ENCODE measurements around the gene TMEM158.

The TMEM158 gene

GRCh38 chr3:45226206-45226915 is at the start of gene TMEM158:
Gene TMEM158 (minus strand): TSS chr3:45226287. CDS start chr3:45226027, 260 bp downstream.
- Histone ChIP-seq H3K27ac (ENCODE audit: low read length) (no peak within 1 kb of the TSS), H4K20me1 (ENCODE audit: insufficient read depth, low read length) (peaks cover 6% of the 10 kb centered on the region), H3K36me3 (ENCODE audit: insufficient read depth, low read length) (no peaks in the 10 kb centered on the region), H2AFZ (ENCODE audit: low read depth, low read length) (peak within 1 kb of the TSS; percentile 29; the same call in 1 of the 2 replicates), H3K9me3 (ENCODE audit: insufficient read depth, low read length, severe bottlenecking) (no peaks in the 10 kb centered on the region), H3K27me3 (ENCODE audit: insufficient read depth, low read length, poor library complexity) (peaks cover 89% of the 10 kb centered on the region), H3K9ac (ENCODE audit: low read depth, low read length) (peak within 1 kb of the TSS; percentile 36; the same call in 1 of the 2 replicates), H3K4me3 (ENCODE audit: low read depth in 1 of 2, low read length in 2 of 2) (peak within 1 kb of the TSS in 1 of 2 experiments; percentile 56; a peak in 3 of 4 replicates), H3K4me2 (ENCODE audit: insufficient read depth, low read length) (peak within 1 kb of the TSS; percentile 85), H3K79me2 (ENCODE audit: insufficient read depth, low read length) (no peaks in the 10 kb centered on the region), H3K4me1 (ENCODE audit: insufficient read depth, low read length) (peaks cover 18% of the 10 kb centered on the region)
- ATAC-seq (ENCODE audit: insufficient read depth, low read depth) = peak; percentile 87
- DNase-seq = peak; percentile 81
- TF ChIP-seq CTCF (IDR thresholded peaks at IDR 0.05; ENCODE audit: borderline replicate concordance, extremely low read depth, low read length, poor library complexity, severe bottlenecking) (no peak), EZH2 (IDR thresholded peaks at IDR 0.05; ENCODE audit: borderline replicate concordance, low read depth, low read length, severe bottlenecking) (peak; percentile 86)

- Histone ChIP-seq H2AFZ (ENCODE audit: low read depth, low read length) (no peak overlapping the region), H3K79me2 (ENCODE audit: insufficient read depth, low read length) (no peaks in the 10 kb centered on the region), H3K4me3 (ENCODE audit: low read depth in 1 of 2, low read length in 2 of 2) (no peak overlapping the region), H3K4me1 (ENCODE audit: insufficient read depth, low read length) (no peaks in the 10 kb centered on the region), H3K4me2 (ENCODE audit: insufficient read depth, low read length) (no peak overlapping the region), H4K20me1 (ENCODE audit: insufficient read depth, low read length) (no peaks in the 10 kb centered on the region), H3K9ac (ENCODE audit: low read depth, low read length) (no peak overlapping the region), H3K27me3 (ENCODE audit: insufficient read depth, low read length, poor library complexity) (no peaks in the 10 kb centered on the region), H3K27ac (ENCODE audit: low read length) (no peak overlapping the region), H3K36me3 (ENCODE audit: insufficient read depth, low read length) (no peaks in the 10 kb centered on the region), H3K9me3 (ENCODE audit: insufficient read depth, low read length, severe bottlenecking) (peaks cover 16% of the 10 kb centered on the region)
- DNase-seq (no peak), ATAC-seq (ENCODE audit: insufficient read depth, low read depth) (no peak)
- no peak for TF ChIP-seq CTCF (IDR thresholded peaks at IDR 0.05; ENCODE audit: borderline replicate concordance, extremely low read depth, low read length, poor library complexity, severe bottlenecking)
- no peak for TF ChIP-seq EZH2 (IDR thresholded peaks at IDR 0.05; ENCODE audit: borderline replicate concordance, low read depth, low read length, severe bottlenecking)
These were observed 49.1 kb upstream of the TMEM158 start for GRCh38 chr3:45275006-45275704.

- TF ChIP-seq CTCF (IDR thresholded peaks at IDR 0.05; ENCODE audit: borderline replicate concordance, extremely low read depth, low read length, poor library complexity, severe bottlenecking) = no peak
- TF ChIP-seq EZH2 (IDR thresholded peaks at IDR 0.05; ENCODE audit: borderline replicate concordance, low read depth, low read length, severe bottlenecking) = no peak
- Histone ChIP-seq H3K27me3 (ENCODE audit: insufficient read depth, low read length, poor library complexity) (no peaks in the 10 kb centered on the region), H3K4me1 (ENCODE audit: insufficient read depth, low read length) (no peaks in the 10 kb centered on the region), H3K4me3 (ENCODE audit: low read depth in 1 of 2, low read length in 2 of 2) (no peak overlapping the region), H3K9me3 (ENCODE audit: insufficient read depth, low read length, severe bottlenecking) (peaks cover 16% of the 10 kb centered on the region), H3K79me2 (ENCODE audit: insufficient read depth, low read length) (no peaks in the 10 kb centered on the region), H3K4me2 (ENCODE audit: insufficient read depth, low read length) (no peak overlapping the region), H3K9ac (ENCODE audit: low read depth, low read length) (no peak overlapping the region), H4K20me1 (ENCODE audit: insufficient read depth, low read length) (no peaks in the 10 kb centered on the region), H2AFZ (ENCODE audit: low read depth, low read length) (no peak overlapping the region), H3K27ac (ENCODE audit: low read length) (no peak overlapping the region), H3K36me3 (ENCODE audit: insufficient read depth, low read length) (no peaks in the 10 kb centered on the region)
- DNase-seq = no peak
- no peak for ATAC-seq (ENCODE audit: insufficient read depth, low read depth)
These were observed 47.8 kb upstream of the TMEM158 start for GRCh38 chr3:45273681-45274515.

Measured in DND-41 (cell line).